Stimulated activated CD8-positive, alpha-beta memory T cell treated with anti-CD3 and anti-CD28 coated beads, Interleukin-7, amount 100 ng/mL, for 24 hours (primary cell): Measurements from ENCODE around the gene ADCY9.
"Not testable (repeated sequence)": the region's sequence is repeated elsewhere in the genome, so short reads cannot be mapped to it uniquely, and the experiment has no call there.

Experiments
- DNase-seq: peaks from one replicate; pipeline ENCODE4 v3.0.0-alpha.2; 2020; ENCODE audit warnings: low read depth

The ADCY9 gene

GRCh38 chr16:4067262-4068001 is 48.8 kb downstream of the ADCY9 start:
- DNase-seq = no peak

- no peak for DNase-seq
Measured at GRCh38 chr16:4064950-4065352, 51.3 kb downstream of the ADCY9 start.

- no peak for DNase-seq
Measured at GRCh38 chr16:4062212-4062802, 53.9 kb downstream of the ADCY9 start.

GRCh38 chr16:4060823-4061222 is 55.4 kb downstream of the ADCY9 start:
- no peak for DNase-seq

DNA sequence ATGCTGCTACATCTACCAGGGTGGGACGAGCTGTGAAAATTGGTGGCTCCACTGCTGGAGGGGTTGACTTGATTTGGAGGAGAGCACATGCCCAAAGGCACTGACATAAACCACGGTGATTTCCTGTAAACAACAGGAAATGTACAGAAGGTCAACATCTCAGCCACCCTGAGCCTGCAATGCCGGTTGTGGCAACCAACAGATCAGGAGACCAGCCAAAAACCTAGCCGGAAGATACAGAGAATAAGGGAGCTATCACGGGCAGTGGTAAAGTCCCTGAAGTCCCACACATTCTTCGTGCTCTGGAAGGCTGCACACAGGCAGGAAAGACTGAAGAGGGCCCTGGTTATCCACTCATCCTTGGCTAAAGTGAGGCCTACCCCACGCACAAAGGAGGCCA is 56.2 kb downstream of the ADCY9 start:
- no peak for DNase-seq

DNA sequence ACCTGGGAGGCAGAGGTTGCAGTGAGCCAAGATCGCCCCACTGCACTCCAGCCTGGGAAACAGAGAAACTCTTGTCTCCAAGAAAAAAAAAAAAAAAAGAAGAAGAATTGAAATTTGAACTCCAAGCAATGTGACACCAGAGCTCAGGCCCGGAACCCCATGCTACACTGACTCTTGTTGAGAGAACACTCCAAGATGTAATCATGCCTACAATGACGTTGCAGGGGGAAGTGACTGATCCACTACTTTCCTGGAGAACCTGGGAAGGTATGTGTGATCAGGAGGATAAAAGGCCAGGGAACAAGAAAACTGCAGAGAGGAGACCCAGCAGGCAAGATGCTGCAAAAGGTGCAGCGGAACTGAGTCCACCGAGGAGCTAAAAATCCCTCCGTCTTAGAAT is 57.9 kb downstream of the ADCY9 start:
- no peak for DNase-seq

- DNase-seq = no peak
Measured at GRCh38 chr16:4057439-4057877, 58.8 kb downstream of the ADCY9 start.

GRCh38 chr16:4056161-4057105 is 59.8 kb downstream of the ADCY9 start:
- no peak for DNase-seq

DNA sequence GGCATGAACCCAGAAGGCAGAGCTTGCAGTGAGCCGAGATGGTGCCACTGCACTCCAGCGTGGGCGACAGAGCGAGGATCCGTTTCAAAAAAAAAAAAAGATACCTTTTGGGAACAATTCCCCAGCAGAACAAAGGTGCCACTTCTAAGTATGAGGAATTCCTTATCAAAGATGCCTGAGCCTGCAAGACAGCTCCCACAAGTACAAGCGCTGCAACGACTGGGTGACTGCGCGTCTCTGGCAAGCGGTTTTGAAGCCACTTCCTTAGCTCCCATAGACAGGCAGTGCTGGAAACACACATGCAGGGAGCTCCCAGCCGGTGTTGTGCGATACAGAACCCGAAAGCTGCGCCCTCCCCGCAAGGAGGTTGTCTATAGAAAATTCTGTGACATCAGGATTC is 60.5 kb downstream of the ADCY9 start:
- DNase-seq = no peak

DNA sequence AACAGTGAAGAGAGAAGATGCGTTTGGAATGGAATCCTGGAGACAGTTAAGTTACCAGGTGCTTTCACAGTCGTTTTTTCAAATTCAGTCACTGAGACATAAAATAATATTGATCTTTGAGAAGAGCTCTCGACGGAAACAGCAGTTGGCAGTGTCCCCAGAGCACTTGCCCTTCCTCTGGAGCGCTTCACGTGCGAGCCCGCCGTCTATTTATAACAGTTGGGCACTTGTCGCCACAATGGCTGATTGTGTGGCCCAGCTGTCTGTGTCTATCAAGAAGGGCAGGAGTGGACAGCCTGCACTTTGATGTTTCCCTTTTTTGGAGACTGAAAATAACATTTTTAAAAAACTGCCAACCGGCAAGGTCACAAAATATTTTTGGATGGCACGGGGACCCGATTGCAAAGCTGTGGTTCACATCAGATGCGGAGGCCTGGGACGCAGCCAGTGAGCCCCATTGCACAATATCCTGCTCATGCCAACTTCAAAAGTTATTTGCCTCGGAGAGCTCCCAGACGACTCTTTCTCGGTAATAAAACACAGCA is 62.9 kb downstream of the ADCY9 start:
- no peak for DNase-seq

GRCh38 chr16:4052801-4053293 is 63.4 kb downstream of the ADCY9 start:
- no peak for DNase-seq

DNA sequence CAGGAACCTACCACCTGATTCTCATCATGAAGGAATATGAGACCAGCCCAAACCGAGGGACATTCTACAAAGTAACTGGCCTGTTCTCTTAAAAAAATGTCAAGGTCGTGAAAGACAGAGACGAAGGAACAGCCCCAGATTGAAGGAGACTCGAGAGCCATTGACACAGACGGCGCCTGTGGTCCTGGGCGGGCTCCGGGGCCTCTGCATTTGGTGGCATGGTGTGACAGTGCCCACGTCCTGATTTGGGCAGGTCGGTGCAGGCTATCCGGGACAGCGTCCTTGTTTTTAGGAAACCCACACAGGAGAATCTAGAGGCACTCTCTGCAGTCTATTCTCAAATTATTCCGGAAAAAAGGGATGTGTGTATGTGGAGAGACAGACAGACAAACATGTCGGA is 64.1 kb downstream of the ADCY9 start:
- no peak for DNase-seq

GRCh38 chr16:4051591-4051990 is 64.7 kb downstream of the ADCY9 start:
- no peak for DNase-seq

DNA sequence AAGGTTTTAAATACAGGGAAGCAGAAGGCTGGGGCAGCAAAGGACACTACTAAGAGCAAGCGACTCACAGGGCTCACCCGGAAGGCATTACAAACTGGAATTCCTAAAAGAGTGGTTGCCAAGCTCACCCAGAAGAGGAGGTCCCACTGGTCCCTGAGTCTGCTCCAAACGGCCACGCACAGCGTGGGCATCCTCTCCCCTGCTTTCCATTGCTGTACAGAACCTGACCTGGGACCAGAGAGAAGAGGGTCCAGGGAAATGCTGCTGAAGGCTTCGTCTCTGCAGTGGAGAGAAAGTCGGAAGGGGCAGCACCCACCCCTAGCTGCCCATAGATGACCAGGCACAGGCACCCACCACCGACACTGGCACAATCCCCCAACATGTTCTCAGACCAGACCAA is 67.2 kb downstream of the ADCY9 start:
- no peak for DNase-seq

DNA sequence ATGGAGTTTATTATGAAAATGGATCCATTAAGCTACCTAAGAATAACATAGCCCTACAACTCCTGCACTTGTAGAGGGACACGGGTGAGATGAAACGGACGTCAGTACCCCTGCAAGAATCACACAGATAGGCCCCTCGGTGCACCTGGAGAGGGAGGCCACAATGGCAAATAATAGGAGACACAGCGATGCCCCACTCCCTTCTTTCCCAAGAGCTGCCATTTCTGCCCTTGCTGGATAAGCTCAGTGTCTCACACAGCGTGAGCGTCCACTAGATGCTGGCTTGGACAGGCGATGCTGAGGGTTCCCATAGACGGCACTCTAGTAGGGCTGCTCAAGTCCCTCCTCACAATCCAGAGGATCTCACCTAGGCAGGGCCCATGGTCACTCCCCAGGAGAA is 67.8 kb downstream of the ADCY9 start:
- no peak for DNase-seq

GRCh38 chr16:4046221-4046620 is 70.0 kb downstream of the ADCY9 start:
- DNase-seq = no peak

GRCh38 chr16:4045561-4045960 is 70.7 kb downstream of the ADCY9 start:
- not testable (repeated sequence) for DNase-seq

DNA sequence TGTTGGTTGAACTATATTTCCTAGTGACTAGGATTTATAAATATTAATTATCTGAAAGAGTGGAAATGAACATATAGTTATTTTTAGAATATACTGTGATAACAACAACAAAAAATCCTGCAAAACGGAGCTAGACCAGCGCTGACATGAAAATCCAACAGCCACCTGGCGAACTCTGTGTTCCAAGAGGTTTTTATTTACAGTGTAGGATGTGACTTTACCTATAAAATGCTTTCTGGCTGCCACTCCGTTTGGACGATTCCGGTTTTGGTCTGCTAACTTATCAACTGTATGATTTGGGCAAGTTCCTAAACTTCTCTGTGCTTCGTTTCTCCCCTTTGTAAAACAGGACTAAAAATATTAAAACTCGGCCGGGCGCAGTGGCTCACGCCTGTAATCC is 73.7 kb downstream of the ADCY9 start:
- no peak for DNase-seq

DNA sequence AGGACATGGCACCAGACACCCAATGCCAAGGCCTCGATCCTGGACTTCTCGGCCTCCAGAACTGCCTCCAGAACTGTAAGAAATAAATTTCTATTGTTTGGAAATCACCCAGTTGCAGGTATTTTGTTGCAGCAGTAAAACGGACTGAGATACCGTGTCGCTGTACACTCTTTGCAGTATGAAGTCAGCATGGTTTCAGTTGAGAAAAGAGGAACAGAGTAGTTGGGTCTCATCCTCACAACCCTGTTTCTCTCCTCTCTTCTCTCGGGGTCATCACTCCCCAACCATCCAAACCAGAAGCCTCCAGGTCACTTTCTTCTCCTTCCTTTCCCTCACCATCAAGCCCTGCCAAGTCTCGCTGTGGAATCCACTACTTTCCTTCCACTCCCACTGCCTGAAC is 77.8 kb downstream of the ADCY9 start:
- no peak for DNase-seq

DNA sequence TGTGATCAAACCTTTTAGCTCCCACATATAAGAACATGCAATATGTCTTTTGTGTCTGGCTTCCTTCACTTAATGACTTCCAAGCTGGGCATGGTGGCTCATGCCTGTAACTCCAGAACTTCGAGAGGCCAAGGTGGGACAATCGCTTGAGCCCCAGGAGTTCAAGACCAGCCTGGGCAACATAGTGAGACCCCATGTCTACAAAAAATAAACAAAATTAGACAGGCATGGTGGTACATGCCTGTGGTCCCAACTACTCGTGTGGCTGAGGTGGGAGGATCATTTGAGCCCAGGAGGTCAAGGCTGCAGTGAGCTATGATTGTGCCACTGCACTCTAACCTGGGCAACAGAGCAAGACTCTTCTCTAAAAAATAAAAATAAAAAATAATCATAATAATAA is 79.3 kb downstream of the ADCY9 start:
- not testable (repeated sequence) for DNase-seq

- DNase-seq = no peak
Measured at GRCh38 chr16:4034963-4035362, 81.3 kb downstream of the ADCY9 start.

GRCh38 chr16:4033951-4034350 is 82.3 kb downstream of the ADCY9 start:
- no peak for DNase-seq
